ENCODE measurements around the gene FAM240A. TPM values are rescaled to one million over a fixed set of nuclear protein-coding genes. Genes with fewer than 3 reads are reported as not detected.
A peak's percentile ranks its signal among the peaks of the same experiment; 100 is the strongest.

The FAM240A gene
- total and polyA plus RNA-seq, 10 of the 15 experiments (the other 5 are each of a cell fraction or from before 2014, with no cell fraction given) = not detected

- in situ Hi-C loops (cut with MboI) = no loop called here
- FAIRE-seq (no peak), ATAC-seq (no peak), DNase-seq (ENCODE audit: low read depth, low spot score) (no peak)
- Histone ChIP-seq H3K4me2 (ENCODE audit: control insufficient read depth, insufficient read depth) (no peak overlapping the region), H4K20me1 (ENCODE audit: control insufficient read depth, insufficient read depth) (no peaks in the 10 kb centered on the region; the same call in 1 of the 2 replicates), H3K9ac (ENCODE audit: control insufficient read depth, insufficient read depth, low read length) (no peak overlapping the region), H3K27ac (ENCODE audit: control insufficient read depth, insufficient read depth) (no peak overlapping the region), H2AFZ (ENCODE audit: control insufficient read depth, low read depth, low read length) (no peak overlapping the region), H3K4me1 (ENCODE audit: control insufficient read depth, insufficient read depth, low read length) (no peaks in the 10 kb centered on the region), H3K27me3 (replicated peaks in 1 of 2; ENCODE audit: control insufficient read depth in 2 of 2, insufficient read depth in 2 of 2, low read length in 1 of 2) (peaks cover 3 to 5% of the 10 kb centered on the region in 2 experiments; a peak in 3 of 4 replicates), H3K9me3 (replicated peaks; ENCODE audit: control insufficient read depth, insufficient read depth, low read length) (no peaks in the 10 kb centered on the region), H3K79me2 (ENCODE audit: control insufficient read depth, insufficient read depth, low read length) (no peaks in the 10 kb centered on the region), H3K36me3 (ENCODE audit: control insufficient read depth in 2 of 2, insufficient read depth in 2 of 2, low read length in 1 of 2) (no peaks in the 10 kb centered on the region), H3K4me3 (no peak overlapping the region)
- RAD21 ChIA-PET (ENCODE audit: unreplicated experiment) = interaction anchor here (1.1 kb wide), 1 partner anchor 175 kb away, joined by 3 read pairs; no protein-coding TSS in a partner anchor
- SMC1A ChIA-PET (ENCODE audit: uncharacterized antibody, unreplicated experiment) = no interaction called here
- CTCF ChIA-PET = interaction anchor here (0.8 to 1.8 kb wide), 2 partner anchors 98 to 175 kb away, joined by 3 to 4 read pairs; no protein-coding TSS in a partner anchor
- POLR2A ChIA-PET = no interaction called here
- no TSS peak for BruUV-seq (replicated peaks)
- WGBS (ENCODE audit: insufficient coverage, insufficient replicate concordance, low lambda C conversion rate, missing lambda C conversion rate) = 38% methylated on average over 8 of the region's 8 CpGs
- TF ChIP-seq, protein P1, sequence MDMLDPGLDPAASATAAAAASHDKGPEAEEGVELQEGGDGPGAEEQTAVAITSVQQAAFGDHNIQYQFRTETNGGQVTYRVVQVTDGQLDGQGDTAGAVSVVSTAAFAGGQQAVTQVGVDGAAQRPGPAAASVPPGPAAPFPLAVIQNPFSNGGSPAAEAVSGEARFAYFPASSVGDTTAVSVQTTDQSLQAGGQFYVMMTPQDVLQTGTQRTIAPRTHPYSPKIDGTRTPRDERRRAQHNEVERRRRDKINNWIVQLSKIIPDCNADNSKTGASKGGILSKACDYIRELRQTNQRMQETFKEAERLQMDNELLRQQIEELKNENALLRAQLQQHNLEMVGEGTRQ (IDR thresholded peaks at IDR 0.05; ENCODE audit: borderline replicate concordance, low read depth, low read length) = no peak
- no peak for TF ChIP-seq TCF7 (IDR thresholded peaks at IDR 0.05; ENCODE audit: borderline replicate concordance)
- no peak for TF ChIP-seq SMARCA5 (IDR thresholded peaks at IDR 0.05)
- 0 out of 6 replicates have a peak, but pooled peaks of 1 of the 3 experiments have one; percentile 2 for TF ChIP-seq CTCF (IDR thresholded peaks at IDR 0.05 in 2 of 3, conservative IDR thresholded peaks at IDR 0.05 in 1 of 3; ENCODE audit: control insufficient read depth in 2 of 3, extremely low read depth in 1 of 3, insufficient read depth in 1 of 3, low read depth in 3 of 3, low read length in 3 of 3)
- TF ChIP-seq NRF1 (conservative IDR thresholded peaks at IDR 0.05; ENCODE audit: low read depth, low read length) = no peak
- TF ChIP-seq ELK1 (IDR thresholded peaks at IDR 0.05; ENCODE audit: low read depth, low read length) = no peak
- no peak for TF ChIP-seq MEF2B (IDR thresholded peaks at IDR 0.05; ENCODE audit: partially characterized antibody, poor library complexity, severe bottlenecking)
- intact Hi-C loops (cut with micrococcal nuclease; ENCODE audit: unreplicated experiment) = no loop called here
Measured at GRCh38 chr3:46663591-46664135, 51.3 kb downstream of the FAM240A start.

All from GM12878 (cell line).